ENCODE data around the gene MAPK8.
"Not testable (repeated sequence)": the region's sequence is repeated elsewhere in the genome, so short reads cannot be mapped to it uniquely, and the experiment has no call there.

The MAPK8 gene

DNA sequence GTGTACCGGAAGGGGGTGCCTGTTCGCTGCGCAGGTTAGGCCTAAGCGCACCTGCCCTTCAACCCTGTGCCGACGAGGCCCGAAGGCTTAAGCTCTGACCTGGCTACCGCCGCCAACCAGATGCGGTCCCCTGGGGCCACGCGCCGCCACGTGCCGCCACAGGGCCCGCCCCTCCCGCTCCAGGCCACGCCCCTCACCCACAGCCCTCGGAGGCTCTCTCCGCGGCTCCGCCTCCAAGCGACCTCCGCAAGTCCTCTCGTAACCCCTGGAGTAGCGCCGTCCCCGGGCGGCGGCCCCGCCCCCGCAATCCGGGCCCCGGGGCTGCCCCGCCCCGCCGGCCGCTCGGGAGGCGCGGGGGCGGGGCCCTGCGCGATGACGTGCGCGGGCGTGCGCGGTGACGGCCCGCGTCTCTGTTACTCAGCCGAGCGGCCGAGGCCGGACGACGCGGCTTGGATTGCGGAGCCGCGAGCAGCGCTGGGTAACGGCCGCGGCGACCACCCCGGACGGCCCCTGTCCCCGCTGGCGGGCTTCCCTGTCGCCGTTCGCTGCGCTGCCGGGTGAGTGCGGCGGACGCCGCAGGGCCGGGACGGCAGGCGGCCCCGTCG lies at the start of gene MAPK8:
Gene MAPK8 (plus strand): TSS at position 413 of the 605 bp plus-strand sequence. CDS start 94,984 bp downstream, outside the sequence.
- peak; percentile 90 to 94 (median 92) for DNase-seq

DNA sequence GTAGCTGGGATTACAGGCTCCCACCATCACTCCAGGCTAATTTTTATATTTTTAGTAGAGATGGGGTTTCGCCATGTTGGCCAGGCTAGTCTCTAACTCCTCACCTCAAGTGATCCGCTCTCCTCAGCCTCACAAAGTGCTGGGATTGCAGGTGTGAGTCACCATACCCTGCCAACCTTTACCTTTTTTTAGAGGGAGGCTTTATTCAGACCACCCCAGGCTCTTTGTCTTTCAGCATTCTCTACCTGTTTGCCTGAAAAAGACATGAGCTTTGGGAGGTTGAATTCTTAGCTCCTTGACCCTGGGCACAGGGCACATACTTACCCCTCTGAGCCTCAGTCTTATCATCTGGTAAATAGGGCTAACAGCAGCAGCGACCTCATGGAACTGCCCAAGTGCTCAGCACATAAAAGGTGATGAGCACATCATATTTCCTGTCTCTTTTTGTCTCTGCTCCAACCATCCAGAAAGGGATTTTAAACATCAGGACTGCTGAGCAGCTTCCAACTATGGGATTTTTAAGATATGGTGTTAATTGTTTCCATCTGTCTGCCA lies 49.0 kb upstream of the MAPK8 start:
- no peak for DNase-seq

DNA sequence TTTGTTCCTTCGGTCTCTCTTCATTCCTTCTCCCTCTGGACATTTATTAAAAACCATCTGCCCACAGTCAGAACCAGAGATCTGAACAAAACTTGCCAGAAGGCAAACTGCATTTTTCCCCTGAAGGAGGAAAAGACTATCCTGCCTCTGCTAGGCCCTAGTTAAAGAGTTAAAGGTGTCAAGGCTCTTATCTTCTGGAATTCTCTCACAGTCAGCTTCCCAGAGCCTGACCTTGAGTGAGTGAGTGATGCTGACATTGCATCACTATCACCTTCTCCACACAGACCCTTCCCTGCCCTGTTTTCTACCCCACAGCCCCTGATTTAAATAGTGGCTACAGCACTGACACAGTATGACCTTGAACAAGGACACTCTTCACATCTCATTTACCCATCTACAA lies 48.4 kb upstream of the MAPK8 start:
- no peak for DNase-seq

DNA sequence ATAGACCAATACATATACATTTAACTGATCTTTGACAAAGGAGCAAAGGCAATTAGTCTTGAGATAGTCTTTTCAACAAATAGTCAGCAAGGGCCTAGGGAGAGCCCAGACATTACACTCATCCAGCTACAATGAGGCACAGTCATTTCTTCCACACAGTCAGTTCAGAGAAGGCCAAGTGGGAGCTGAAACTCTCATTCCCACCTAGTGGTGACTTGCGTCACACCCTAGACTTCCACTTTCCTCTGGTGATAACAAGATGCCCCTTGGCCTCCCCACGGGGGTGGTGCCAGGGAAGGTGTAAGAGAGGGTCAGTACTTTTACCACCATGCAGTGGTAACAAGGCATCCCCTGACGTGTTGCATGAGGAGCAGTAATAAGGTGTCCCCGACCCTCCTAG lies 39.9 kb upstream of the MAPK8 start:
- DNase-seq, result no peak

DNA sequence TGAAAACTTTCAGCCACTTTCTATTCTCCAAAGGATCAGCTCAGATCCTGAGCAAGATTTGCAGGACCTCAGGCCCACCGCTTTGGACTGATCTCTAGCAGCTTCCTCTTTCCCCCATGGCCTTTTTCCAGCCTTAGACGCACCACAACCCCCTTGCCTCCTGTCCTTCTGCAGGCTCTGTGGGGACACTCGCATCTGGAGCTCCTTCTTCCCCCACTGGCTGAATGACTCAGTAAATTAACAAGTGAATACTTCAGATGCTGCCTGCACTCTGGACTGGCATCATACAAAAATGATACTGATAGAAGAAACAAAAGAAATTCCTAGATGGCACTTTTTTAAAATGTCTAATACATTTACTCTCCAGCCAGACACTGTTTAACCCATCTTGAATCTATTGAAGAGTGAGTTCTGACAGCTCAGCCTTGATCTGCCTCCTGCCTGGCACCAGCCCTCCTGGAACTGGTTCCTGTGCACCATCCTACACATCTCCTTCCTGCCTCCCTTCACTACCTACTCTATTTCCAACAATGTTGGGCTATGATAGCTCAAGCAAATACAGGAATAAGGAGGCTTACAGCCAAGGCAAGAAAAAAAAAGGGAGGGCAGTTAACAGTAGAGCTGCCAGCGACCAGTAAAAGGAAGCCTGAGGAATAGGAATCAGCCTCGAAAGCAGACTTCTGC lies 35.3 kb upstream of the MAPK8 start:
- no peak for DNase-seq

DNA sequence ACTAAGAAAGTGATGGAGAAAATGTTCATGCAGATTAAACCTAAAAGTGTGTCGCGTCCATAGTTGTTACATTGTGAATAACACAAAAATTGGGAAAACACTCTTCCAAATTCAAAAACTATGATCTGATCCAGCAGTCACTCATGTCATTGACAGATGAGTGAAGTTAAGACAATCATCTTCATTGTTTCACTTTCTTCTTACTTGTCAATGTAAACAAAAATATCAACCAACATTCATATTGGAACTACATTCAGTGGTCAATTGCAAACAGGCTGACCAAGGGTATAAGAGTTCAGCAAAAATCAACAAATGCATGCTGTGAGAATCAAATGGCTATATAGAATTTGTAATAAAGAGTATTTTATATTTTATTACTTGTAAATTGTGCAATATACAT lies 33.8 kb upstream of the MAPK8 start:
- no peak for DNase-seq

DNA sequence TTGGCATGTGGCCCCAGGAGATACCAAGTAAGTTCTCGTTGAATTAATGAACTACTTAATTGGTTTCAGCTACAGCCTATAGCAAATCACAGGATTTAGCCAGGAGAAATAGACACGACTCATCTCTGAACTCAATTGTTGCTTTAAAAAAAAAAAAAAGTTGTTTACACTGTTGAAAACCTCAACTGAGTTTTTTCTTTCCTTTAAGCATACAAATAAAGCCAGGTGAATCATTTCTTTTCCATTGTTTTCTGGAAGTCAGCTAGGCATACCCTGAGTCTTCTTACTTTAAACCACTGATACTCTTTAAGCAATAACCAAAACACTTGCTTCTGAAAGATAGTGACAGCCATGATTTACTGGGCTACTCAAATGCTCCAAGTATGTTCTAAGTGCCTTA lies 32.7 kb upstream of the MAPK8 start:
- DNase-seq, result no peak

DNA sequence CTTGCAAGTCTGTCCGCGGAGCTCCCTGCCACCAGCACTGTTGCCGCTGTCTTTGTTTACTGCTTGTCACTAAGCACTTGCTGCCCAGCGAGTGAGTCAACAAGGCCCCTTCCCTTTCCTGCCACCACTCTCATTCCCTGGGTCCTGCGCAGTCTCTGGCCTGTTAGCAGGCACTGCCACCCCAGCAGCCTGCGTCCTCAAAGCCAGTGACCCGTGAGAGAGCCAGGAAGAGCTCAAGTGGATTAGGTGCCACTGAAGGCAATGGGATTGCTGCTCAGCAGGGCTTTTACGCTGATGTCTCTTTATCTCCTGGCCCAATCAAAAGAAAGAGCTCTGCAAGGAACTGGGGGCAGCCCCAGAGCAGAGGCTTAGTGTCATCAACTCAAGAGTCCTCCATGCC lies 31.8 kb upstream of the MAPK8 start, which contains the start of gene FRMPD2:
Gene FRMPD2 (minus strand): TSS at position 61 of the 400 bp plus-strand sequence. CDS start 129 bp downstream, outside the sequence.
- peak; percentile 5 to 39 (median 11) for DNase-seq

DNA sequence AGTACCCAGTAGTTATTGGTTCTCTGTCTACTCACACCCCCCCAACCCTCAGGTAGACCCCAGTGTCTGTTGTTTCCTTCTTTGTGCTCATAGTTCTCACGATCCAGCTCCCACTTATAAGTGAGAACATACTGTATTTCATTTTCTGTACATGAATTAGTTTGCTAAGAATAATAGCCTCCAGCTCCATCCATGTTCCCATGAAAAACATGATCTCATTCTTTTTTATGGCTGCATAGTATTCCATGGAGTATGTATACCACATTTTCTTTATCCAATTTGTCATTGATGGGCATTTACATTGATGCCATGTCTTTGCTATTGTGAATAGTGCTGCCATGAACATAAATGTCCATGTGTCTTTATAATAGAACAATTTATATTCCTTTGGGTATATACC lies 29.4 kb upstream of the MAPK8 start:
- DNase-seq, result no peak

DNA sequence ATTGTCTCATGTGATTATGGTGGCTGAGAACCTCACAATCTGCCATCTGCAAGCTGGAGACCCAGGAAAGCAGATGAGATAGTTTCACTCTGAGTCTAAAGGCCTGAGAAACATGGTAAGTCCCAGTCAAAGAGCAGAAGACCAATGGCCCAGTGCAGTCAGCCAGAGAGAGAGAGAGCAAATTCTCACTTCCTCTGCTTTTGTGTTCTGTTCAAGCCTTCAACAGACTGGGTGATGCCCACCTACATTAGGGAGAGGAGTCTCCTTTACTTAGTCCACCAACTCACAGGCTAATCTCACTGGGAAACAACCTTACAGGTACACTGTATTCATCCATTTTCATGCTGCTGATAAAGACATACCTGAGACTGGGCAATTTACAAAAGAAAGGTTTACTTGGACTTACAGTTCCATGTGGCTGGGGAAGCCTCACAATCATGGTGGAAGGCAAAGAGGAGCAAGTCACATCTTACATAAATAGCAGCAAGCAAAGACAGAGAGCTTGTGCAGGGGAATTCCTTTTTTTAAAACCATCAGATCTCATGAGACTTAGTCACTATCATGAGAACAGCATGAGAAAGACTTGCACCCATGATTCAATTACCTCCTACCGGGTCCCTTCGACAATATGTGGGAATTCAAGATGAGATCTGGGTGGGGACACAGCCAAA lies 27.3 kb upstream of the MAPK8 start:
- DNase-seq, result no peak

DNA sequence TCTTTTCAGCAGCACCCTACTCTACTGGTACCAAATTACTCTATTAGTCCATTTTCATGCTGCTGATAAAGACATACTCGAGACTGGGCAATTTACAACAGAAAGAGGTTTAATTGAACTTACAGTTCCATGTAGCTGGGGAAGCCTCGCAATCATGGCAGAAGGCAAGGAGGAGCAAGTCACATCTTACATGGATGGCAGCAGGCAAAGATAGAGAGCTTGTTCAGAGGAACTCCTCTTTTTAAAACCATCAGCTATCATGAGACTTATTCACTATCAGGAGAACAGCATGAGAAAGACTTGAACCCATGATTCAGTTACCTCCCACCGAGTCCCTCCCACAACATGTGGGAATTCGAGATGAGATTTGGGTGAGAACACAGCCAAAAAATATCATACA lies 24.8 kb upstream of the MAPK8 start:
- not testable (repeated sequence) for DNase-seq

DNA sequence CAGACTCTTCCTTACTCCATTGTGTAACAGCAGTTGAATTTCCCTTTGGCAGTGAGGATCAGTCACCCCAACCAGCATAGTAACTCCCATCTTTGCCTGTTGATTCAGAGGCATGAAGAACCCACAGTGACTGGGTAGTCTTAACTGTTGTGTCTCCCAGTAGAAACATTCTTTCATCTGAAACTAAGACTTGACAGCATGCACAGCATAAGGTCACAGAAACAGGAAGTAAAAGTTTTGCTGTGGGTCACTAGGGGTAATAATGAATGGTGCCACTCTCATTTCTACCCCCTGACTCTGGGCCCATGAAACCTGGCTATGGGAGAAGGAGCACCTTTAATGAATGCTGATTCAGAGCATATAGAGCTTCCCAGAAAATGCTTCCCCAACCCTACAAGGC lies 23.6 kb upstream of the MAPK8 start:
- no peak for DNase-seq

DNA sequence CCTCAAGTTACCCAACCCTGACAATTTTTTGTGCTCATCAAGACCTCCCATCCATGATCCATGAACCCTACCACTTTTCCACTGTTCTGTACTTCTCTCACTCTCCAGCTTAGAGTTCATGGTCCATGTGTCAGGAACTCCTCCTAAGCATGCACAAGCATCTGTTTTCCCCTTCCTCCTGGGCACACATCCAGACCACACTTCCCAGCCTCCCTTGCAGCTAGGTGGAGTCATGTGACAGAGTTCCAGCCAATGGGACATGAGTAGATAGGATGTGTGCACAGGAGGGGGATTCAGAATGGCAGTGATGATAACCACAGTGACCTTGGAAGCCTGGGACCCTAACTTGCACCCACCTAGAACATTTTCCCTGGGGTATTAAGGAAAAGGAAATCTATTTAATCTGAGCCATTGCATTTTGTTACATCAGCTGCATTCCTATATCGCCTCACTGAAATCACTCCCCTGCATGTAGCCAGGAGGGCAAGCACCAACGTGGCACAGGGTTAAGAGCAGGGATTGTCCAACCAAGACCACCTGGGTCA lies 22.4 kb upstream of the MAPK8 start:
- no peak for DNase-seq

DNA sequence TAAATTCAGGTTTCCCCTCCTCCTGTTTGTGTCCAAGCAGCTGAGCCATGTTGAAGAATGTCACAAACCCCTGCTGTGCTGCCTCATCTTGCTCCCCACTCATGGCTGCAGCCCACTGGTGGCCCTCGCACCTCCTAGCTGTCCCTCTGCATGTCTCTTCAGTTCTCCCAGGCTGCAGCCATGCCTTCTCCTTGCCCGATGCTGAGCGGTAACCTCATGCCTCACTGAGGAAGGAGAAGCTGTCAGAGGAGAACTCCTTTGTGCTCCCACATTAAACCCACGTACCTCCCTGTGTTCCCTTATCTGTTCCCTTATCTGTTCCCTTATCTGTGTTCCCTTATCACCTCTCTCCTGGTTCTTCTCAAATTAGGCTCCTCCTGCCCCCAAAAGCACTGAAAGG lies 21.7 kb upstream of the MAPK8 start:
- no peak for DNase-seq

DNA sequence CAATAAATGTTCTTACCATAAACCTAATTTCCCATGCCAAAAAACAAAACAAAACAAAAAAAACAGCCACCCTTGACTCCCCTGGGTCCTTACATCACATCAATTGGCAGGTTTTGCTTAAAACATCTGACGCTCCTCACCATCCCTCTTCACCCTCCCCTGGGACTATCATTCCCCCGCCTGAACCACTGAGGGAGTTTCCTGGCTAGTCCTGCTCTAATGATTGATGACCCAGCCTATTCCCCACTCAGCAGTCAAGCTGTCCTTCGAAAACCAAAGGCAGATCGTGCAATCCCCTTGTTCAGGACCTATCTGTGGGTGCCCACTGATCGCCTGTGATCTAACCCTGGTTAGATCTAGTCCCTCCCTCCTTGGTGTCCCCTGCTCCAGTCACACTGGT lies 20.8 kb upstream of the MAPK8 start:
- peak in 1 of 3 experiments; percentile 6 for DNase-seq

DNA sequence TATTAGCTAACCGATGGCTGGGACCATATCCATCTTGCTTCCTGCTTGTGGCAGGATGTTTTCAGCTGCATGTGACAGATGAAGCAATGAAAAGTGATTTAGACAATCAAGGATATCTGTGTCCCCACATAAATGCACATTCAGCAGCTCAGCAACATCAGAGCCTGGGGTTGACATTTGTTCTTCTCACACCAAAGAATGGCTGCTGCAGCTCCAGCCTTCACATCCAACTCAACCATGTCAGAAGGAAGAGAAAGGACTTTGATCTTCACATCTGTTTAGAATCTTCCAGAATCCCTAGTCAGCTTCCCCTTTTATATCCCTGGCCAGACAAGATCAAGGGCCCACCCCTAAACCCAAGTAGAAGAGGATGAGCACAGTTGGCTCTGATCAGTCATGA lies 20.1 kb upstream of the MAPK8 start:
- no peak for DNase-seq

DNA sequence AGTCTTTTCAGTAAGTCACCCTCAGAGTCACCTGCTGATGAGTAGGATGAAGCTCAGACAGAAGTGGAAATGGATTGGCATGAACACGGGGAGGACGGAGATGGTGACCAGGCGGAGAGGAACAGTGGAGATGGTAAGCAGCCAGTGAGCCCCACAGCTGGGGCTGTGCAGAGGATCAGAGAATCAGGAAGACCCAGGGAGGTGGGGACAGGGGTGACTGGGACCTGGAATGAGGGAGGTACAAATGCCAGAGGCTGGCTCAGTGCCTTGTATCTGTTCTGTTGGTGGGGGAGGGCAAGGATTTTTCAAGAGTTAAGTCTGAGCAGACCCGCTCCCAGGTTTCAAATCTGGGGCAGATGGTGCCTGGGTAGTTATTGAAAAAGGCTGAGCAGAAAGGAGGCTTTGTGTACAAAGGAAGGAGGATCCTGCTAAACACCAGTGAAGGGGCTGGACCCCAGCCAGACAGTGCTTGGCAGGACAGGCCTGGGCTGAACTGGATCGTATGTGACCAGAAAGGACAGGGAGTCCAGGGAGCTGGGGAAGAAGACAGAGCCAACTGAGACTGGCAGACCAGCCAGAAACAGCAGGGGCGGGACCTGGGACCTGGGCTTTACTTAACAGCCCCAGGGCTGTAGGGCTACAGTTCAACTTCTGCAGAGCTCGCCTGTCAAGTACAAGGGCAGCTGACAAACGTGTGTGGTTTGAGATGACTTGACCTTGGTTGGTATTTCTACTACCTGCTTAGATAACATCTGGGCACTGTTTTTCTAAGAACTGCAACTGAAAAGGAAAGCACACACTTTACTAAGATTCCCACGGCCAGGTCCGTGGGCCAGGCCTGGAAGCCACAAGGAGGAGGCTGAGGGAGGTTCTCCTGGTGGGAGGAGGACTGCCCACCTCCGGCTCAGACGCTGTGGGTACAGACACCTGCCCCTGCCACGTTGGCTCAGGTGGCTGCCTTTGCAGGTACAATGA lies 18.8 kb upstream of the MAPK8 start:
- DNase-seq, result peak in 1 of 3 experiments; percentile 8

DNA sequence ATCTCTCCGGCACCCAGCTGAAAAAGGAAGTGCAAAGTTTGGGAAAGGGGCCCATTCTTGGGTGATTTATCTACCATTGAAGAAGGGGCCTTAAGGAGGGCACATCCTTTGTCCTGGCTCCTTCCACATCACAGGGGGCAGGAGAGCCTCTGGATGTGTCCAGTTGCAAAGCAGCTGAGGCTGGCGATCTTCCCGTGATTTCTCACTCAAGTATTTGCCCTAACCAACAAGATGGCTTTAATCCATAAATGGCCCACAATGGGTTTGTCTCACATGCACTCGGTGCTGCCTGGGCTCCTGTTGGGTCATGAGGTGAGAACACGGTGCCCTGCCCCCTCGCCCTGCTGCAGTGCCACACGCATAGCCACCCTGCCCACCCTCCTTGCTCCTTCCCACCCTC lies 17.8 kb upstream of the MAPK8 start:
- DNase-seq, result no peak

DNA sequence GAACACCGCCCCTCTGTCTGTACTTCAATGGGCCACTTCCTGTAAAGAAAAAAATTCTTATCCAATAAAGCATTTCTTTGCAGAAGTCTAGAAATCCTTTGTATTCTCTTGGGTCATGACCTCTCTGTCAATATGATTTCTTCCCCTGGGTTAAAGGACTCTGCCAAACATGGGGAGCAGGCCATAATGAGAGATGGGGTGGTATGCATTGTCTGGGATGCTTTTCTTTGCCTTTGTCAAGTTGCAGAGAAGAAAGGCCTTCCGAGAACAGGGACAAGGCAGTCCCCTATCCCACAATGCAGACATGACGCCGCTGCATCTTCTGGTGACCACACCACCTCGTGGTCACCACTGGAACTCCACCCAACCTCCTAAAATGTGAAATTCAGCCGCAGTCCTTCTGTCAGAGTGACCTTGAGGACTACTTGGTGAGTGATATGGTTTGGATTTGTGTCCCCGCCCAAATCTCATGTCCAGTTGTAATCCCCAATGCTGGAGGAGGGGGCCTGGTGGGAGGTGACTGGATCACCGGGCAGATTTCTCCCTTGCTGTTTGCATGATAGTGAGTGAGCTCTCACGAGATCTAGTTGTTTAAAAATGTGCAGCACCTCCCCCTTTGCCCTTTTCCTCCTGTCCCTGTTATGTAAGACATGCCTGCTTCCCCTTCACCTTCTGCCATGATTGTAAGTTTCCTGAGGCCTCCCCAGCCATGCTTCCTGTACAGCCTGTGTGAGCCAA lies 16.8 kb upstream of the MAPK8 start:
- DNase-seq, result peak; percentile 15 to 63 (median 53)

DNA sequence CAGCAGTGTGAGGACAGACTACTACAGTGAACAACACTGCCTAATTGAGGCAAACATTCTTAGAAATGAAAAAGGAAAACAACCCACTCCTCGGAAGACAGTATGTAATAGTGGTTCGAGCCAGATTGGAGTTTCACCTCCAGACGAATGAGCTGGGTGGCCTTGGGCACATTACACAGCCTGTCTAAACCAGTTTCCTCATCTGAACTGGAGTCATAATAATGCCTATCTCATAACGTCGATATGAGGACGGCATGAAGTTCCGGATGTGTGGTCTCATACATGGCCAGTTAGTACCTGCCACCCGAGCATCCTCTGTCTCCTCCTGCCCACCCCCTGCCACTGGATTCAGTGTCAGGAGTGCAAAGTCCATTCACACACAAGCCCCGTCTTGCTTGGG lies 16.2 kb upstream of the MAPK8 start:
- no peak for DNase-seq

DNA sequence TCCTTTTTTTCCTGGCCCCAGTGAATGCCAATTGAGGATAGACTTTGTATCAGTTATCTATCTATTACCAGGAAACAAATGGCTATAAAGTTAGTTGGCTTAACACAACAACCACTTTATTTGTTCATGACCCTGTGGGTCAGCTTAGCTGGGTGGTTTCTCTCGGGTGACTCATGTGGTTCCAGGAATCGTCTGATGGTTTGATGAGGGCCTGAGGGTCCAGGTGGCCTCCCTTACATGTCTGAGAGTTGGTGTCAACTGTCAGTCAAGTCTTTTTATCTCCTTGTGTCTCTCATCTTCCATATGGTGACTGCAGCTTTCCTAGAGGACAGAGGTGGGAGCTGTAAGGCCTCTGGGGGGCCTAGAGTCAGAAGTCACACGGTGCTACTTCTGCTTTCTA lies 15.3 kb upstream of the MAPK8 start:
- DNase-seq, result no peak

DNA sequence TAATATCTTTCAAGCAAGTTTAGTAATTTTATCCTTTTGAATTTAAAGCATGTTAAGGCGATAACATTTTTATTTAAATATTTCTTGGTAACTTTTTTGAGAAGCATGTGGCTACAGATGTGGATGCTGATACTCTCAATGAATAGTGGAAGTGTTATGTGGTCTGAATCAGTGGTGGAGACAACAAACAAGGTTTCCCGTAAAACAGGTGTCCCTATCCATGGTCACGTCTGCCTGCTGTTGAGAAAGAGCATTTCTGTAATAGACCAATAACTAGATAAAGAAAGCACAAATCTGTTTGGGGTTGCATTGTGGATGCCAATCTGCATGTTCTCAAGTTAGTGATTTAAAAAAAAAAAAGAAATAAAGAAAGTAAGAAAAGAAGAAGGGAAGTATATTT lies 13.9 kb upstream of the MAPK8 start:
- DNase-seq, result no peak
